ENCODE data around the gene POLK. TPM values are rescaled to one million over a fixed set of nuclear protein-coding genes. Genes with fewer than 3 reads are reported as not detected.
"Not testable (repeated sequence)": the region's sequence is repeated elsewhere in the genome, so short reads cannot be mapped to it uniquely, and the experiment has no call there.

POLK gene
- total RNA-seq, 1 donor from 2014 or later = 19.3 TPM

DNA sequence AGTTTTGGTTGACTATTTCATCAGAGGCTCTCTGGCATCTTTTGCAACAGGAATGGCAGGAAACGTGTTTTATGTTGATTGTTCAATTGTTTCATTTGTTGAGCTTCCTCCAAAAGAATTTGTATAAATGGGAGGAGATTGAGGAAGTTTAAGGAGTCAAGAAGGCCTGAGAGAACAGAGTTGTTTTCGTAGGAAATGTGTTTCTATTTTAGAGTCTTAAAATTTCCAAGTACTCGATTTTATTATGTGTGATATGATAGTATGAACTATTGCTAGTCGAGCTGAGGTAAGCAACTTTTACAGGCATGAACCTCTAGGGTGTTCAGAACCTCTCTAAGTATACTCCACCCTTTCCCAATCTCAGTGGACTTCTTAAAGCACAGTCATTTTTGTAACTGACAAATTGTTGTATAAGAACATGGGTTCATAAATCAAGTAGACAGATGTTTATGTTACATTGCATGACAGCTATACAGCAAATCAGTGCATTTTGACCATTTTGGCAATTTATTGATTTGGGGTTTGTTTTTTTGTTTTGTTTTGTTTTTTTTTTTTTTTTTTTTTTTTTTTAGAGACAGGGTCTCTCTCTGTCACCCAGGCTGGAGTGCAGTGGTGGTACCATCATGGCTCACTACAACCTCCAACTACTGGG, 47.4 kb downstream of the POLK start:
- no peak for DNase-seq (ENCODE audit: low spot score)
- TF ChIP-seq, protein P1, sequence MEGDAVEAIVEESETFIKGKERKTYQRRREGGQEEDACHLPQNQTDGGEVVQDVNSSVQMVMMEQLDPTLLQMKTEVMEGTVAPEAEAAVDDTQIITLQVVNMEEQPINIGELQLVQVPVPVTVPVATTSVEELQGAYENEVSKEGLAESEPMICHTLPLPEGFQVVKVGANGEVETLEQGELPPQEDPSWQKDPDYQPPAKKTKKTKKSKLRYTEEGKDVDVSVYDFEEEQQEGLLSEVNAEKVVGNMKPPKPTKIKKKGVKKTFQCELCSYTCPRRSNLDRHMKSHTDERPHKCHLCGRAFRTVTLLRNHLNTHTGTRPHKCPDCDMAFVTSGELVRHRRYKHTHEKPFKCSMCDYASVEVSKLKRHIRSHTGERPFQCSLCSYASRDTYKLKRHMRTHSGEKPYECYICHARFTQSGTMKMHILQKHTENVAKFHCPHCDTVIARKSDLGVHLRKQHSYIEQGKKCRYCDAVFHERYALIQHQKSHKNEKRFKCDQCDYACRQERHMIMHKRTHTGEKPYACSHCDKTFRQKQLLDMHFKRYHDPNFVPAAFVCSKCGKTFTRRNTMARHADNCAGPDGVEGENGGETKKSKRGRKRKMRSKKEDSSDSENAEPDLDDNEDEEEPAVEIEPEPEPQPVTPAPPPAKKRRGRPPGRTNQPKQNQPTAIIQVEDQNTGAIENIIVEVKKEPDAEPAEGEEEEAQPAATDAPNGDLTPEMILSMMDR (IDR thresholded peaks at IDR 0.05; ENCODE audit: unreplicated experiment) = no peak

DNA sequence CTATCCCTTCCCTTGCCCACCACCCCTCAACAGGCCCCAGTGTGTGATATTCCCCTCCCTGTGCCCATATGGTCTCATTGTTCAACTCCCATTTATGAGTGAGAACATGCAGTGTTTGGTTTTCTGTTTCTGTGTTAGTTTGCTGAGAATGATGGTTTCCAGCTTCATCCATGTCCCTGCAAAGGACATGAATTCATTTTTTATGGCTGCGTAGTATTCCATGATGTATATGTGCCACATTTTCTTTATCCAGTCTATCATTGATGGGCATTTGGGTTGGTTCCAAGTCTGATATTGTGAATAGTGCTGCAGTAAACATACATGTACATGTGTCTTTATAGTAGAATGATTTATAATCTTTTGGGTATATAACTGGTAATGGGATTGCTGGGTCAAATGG, 49.0 kb downstream of the POLK start:
- DNase-seq (ENCODE audit: low spot score) = not testable (repeated sequence)
- peaks cover 13% of the 10 kb centered on the region for H3K9me3 Mint-ChIP-seq (ENCODE audit: unreplicated experiment)

More for the DNA sequence above, 47.4 kb downstream of the POLK start:
- H3K9me3 Mint-ChIP-seq (ENCODE audit: unreplicated experiment) = peaks cover 5% of the 10 kb centered on the region
- H3K27me3 Mint-ChIP-seq (ENCODE audit: unreplicated experiment) = peaks cover 5% of the 10 kb centered on the region
- H3K27ac Mint-ChIP-seq (ENCODE audit: unreplicated experiment) = peak overlapping the region; percentile 84
- H3K4me1 Mint-ChIP-seq (ENCODE audit: unreplicated experiment) = peaks cover 11% of the 10 kb centered on the region
- H3K36me3 Mint-ChIP-seq (ENCODE audit: low read depth, unreplicated experiment) = peaks cover 34% of the 10 kb centered on the region
- no peak overlapping the region for H3K4me3 Mint-ChIP-seq (ENCODE audit: unreplicated experiment)

DNA sequence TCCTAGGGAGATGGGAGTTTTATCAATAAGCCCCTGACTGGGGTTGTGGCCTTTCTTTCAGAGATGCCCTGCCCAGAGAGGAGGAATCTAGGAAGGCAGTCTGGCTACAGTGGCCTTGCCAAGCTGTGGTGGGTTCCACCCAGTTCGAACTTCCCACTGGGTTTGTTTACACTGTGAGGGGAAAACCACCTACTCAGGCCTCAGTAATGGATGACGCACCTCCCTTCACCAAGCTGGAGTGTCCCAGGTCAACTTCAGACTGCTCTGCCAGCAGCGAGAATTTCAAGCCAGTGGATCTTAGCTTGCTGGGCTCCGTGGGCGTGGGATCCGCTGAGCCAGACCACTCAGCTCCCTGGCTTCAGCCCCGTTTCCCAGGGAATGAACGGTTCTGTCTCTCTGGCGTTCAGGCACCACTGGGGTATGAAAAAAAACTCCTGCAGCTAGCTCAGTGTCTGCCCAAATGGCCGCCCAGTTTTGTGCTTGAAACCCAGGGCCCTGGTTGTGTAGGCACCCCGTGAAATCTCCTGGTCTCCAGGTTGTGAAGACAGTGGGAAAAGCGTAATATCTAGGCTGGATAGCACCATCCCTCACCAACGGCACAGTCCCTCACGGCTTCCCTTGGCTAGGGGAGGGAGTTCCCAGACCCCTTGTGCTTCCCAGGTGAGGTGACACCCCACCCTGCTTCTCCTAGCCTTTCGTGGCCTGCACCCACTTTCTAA, 54.5 kb downstream of the POLK start:
- not testable (repeated sequence) for H3K27ac Mint-ChIP-seq (ENCODE audit: unreplicated experiment); H3K4me1 Mint-ChIP-seq (ENCODE audit: unreplicated experiment); DNase-seq (ENCODE audit: low spot score); H3K27me3 Mint-ChIP-seq (ENCODE audit: unreplicated experiment); H3K4me3 Mint-ChIP-seq (ENCODE audit: unreplicated experiment)
- Mint-ChIP-seq H3K9me3 (ENCODE audit: unreplicated experiment) (peaks cover 13% of the 10 kb centered on the region), H3K36me3 (ENCODE audit: low read depth, unreplicated experiment) (peaks cover 36% of the 10 kb centered on the region)

More for the DNA sequence above, 49.0 kb downstream of the POLK start:
- H3K27me3 Mint-ChIP-seq (ENCODE audit: unreplicated experiment); H3K27ac Mint-ChIP-seq (ENCODE audit: unreplicated experiment): not testable (repeated sequence)
- Mint-ChIP-seq H3K4me1 (ENCODE audit: unreplicated experiment) (peaks cover 14% of the 10 kb centered on the region), H3K36me3 (ENCODE audit: low read depth, unreplicated experiment) (peaks cover 46% of the 10 kb centered on the region), H3K4me3 (ENCODE audit: unreplicated experiment) (peak overlapping the region; percentile 60)

DNA sequence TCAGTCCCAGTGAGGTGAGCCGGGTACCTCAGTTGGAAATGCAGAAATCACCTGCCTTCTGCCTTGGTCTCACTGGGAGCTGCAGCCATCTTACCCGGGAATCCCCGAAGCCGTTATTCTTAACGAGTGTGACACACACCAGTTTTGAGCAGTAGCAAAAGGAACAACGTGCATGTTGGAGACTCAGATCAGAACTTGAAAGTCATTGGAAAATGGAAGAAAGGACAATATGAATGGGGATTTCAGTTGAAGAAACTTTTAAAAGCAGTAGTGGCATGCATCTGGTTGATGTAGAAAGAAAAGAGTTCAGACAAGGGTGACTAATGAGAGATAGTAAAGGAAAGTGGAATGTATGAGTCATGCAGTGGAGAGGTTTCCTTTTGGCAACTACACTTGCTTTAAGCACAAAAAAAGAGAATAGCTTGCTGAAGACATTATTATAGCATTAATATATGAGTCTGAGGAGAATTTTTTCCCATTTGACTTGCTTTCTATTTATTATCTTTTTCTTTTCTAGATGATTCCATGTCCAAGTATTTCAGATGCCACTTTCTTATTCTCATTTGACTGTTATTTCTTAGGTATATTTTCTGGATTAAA, 55.1 kb downstream of the POLK start:
- Mint-ChIP-seq H3K4me3 (ENCODE audit: unreplicated experiment) (no peak overlapping the region), H3K27ac (ENCODE audit: unreplicated experiment) (no peak overlapping the region), H3K4me1 (ENCODE audit: unreplicated experiment) (peaks cover 3% of the 10 kb centered on the region), H3K36me3 (ENCODE audit: low read depth, unreplicated experiment) (peaks cover 32% of the 10 kb centered on the region), H3K27me3 (ENCODE audit: unreplicated experiment) (peaks cover 1% of the 10 kb centered on the region), H3K9me3 (ENCODE audit: unreplicated experiment) (peaks cover 13% of the 10 kb centered on the region)
- DNase-seq (ENCODE audit: low spot score) = no peak
- TF ChIP-seq, protein P1 (IDR thresholded peaks at IDR 0.05; ENCODE audit: unreplicated experiment) = no peak

DNA sequence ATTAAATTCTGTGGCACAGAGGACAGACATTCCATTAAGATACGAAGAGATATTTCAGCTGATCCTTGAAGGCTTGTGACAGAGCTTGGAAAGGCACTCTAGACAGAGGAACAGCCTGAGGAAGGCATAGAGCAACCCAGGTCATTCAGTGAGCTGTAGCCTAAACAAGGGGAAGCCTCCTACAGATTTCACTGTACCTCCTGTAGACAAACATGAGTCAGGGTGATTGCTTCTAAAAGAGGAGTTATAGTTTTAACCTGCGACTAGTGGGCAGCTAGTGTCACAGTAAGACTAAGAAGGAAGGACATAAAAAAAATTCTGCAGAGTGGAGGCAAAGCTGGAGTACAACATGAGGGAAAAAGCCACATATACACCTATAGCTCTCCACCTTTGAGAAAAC, 56.0 kb downstream of the POLK start:
- Mint-ChIP-seq H3K27ac (ENCODE audit: unreplicated experiment) (no peak overlapping the region), H3K4me1 (ENCODE audit: unreplicated experiment) (peaks cover 3% of the 10 kb centered on the region), H3K36me3 (ENCODE audit: low read depth, unreplicated experiment) (peaks cover 24% of the 10 kb centered on the region), H3K4me3 (ENCODE audit: unreplicated experiment) (no peak overlapping the region), H3K9me3 (ENCODE audit: unreplicated experiment) (peaks cover 13% of the 10 kb centered on the region), H3K27me3 (ENCODE audit: unreplicated experiment) (peaks cover 1% of the 10 kb centered on the region)
- TF ChIP-seq, protein P1 (IDR thresholded peaks at IDR 0.05; ENCODE audit: unreplicated experiment) = no peak
- DNase-seq (ENCODE audit: low spot score) = no peak
